SJSA1 (cell line): ENCODE results near the gene L2HGDH. TPM values are rescaled to one million over a fixed set of nuclear protein-coding genes. Genes with fewer than 3 reads are reported as not detected.

Experiments used
- DNase-seq, 2 experiments: peaks; one replicate each; pipeline ENCODE4 v3.0.0-alpha.2; 2015 to 2020; ENCODE audit warnings: low spot score in 2 of 2, low read depth in 1 of 2
- H3K27ac ChIP-seq: fragments of 250-450 bp; sonication (Bioruptor Pico); 2 replicates; pipeline ENCODE4 v1.5.1; 2020; ENCODE audit warnings: mild to moderate bottlenecking, moderate library complexity
- H3K27me3 ChIP-seq: fragments of 250-450 bp; sonication (Bioruptor Pico); replicated peaks from 2 replicates; pipeline ENCODE4 v1.5.1; 2020; ENCODE audit warnings: mild to moderate bottlenecking, moderate library complexity
- H3K36me3 ChIP-seq: fragments of 250-450 bp; sonication (Bioruptor Pico); 2 replicates; pipeline ENCODE4 v1.5.1; 2020; ENCODE audit warnings: mild to moderate bottlenecking
- H3K4me1 ChIP-seq: fragments of 250-450 bp; sonication (Bioruptor Pico); replicated peaks from 2 replicates; pipeline ENCODE4 v1.6.1; 2021; ENCODE audit warnings: mild to moderate bottlenecking
- H3K4me3 ChIP-seq: fragments of 250-450 bp; sonication (Bioruptor Pico); 2 replicates; pipeline ENCODE4 v1.5.1; 2020; ENCODE audit warnings: mild to moderate bottlenecking
- H3K9me3 ChIP-seq: fragments of 250-450 bp; sonication (Bioruptor Pico); replicated peaks from 2 replicates; pipeline ENCODE4 v1.5.1; 2020; ENCODE audit warnings: mild to moderate bottlenecking
- total RNA-seq: library from RNA; depleted of rRNA; stranded (reverse); fragments of >200 nt; shearing (Covaris generic); gene quantifications from 2 replicates; pipeline ENCODE4 v1.2.3, GENCODE V29; 2014; rRNA removed

Gene L2HGDH
- total RNA-seq, 1 experiment from 2014 or later = 4.6 TPM

DNA sequence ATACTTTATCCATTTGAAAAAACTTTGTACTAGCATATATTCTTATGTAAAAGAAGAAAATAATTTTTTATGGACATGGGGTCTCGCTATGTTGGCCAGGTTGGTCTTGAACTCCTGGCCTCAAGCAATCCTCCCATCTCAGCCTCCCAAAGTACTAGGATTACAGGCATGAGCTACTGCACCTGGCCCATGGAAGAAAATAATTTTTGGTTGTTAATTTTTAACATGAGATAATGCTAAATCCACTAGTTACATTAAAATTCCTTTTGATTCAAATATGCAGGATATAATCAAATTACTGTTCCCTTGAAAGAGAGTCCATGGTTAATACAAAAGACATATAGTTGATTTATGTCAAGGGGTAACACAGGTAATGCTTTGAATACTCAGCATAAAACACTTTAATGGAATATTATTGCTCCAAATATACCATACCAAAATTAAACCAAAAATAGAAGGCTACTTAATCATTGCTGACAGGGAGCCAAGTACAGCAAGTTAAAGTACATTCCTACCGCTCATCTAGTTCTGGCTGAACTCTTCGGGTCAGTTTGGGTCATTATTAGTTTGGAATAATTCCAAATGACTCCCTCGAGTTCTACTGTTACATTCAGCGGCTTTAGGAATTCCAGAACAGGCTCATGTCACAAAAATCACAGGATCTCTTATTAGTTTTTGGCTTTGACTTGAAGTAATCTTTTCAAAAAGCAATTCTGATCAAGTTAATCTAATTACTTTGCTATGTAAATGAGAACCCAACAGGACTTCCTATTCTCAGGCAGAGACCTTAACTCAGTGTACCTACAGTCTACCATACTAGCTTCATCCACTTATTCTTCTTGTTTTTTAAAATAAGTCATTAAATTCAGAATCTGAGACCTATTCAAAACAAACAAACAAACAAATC is 86.7 kb downstream of the L2HGDH start:
- Histone ChIP-seq H3K27ac (no peak overlapping the region), H3K4me3 (no peak overlapping the region), H3K9me3 (no peaks in the 10 kb centered on the region), H3K36me3 (peaks cover 7% of the 10 kb centered on the region), H3K4me1 (peaks cover 10% of the 10 kb centered on the region), H3K27me3 (no peaks in the 10 kb centered on the region)
- DNase-seq = no peak

DNA sequence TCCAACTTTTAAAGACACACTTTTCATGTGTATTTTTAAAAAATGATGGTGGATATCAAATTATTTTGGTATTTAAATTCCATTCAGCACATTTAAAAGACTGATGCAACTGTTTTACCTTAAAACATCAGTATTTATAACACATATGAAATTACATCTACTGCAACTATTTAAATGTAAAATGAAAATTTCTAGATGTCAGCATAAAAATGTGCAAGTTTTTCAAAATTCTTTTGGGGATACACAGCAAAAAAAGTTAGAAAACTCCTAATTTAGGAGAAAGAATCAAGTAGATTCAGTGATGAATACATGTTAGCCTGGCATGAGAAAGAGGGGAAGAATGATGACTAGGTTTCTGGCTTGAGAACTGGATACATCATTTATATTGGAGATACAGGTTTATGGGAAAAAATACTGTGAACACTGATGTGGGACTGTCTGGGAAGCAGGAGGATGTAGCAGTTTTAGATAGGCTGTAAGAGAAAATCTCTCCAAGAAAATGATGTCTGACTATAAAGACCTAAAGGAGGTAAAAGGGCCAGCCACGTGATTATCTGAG is 89.9 kb downstream of the L2HGDH start:
- no peak overlapping the region for H3K4me3 ChIP-seq
- no peaks in the 10 kb centered on the region for H3K9me3 ChIP-seq
- DNase-seq = no peak
- no peaks in the 10 kb centered on the region for H3K27me3 ChIP-seq
- H3K27ac ChIP-seq = no peak overlapping the region
- H3K36me3 ChIP-seq = no peaks in the 10 kb centered on the region
- peaks cover 3% of the 10 kb centered on the region; the same call in 1 of the 2 replicates for H3K4me1 ChIP-seq

DNA sequence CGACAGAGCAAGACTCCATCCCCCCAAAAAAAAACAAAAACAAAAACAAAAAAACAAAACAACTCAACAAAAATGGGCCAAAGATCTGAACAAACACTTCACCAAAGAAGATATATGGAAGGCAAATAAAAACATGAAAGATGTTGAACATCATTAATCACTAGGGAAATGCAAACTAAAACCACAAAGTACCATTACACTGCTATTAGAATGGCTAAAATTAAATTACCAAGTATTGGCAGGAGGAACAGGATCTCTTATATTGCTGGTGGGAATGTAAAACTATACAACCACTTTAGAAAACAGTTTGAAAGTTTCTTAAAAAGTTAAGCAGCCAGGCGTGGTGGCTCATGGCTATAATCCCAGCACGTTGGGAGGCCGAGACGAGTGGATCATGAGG is 93.5 kb downstream of the L2HGDH start:
- no peak for DNase-seq
- H3K4me1 ChIP-seq = no peaks in the 10 kb centered on the region
- H3K4me3 ChIP-seq = no peak overlapping the region
- H3K27ac ChIP-seq = no peak overlapping the region
- H3K9me3 ChIP-seq = no peaks in the 10 kb centered on the region
- H3K27me3 ChIP-seq = no peaks in the 10 kb centered on the region
- no peaks in the 10 kb centered on the region for H3K36me3 ChIP-seq

DNA sequence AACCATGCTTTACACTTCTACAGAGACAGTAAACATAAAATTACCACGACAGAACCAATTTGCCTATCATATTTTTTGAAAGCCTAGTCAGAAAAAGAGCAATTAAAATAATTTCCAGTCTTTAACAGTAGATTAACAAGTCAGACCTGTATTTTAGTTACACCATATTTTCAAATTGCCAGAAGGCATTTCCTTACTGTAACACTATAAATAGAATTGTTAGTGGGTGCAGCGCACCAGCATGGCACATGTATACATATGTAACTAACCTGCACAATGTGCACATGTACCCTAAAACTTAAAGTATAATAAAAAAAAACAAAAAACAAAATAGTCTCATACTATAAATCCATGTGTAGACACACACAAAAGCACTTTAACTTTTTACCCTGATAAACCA is 96.6 kb downstream of the L2HGDH start:
- no peak overlapping the region for H3K4me3 ChIP-seq
- H3K36me3 ChIP-seq = no peaks in the 10 kb centered on the region
- no peaks in the 10 kb centered on the region for H3K9me3 ChIP-seq
- H3K27ac ChIP-seq = no peak overlapping the region
- H3K4me1 ChIP-seq = no peaks in the 10 kb centered on the region
- H3K27me3 ChIP-seq = no peaks in the 10 kb centered on the region
- no peak for DNase-seq

DNA sequence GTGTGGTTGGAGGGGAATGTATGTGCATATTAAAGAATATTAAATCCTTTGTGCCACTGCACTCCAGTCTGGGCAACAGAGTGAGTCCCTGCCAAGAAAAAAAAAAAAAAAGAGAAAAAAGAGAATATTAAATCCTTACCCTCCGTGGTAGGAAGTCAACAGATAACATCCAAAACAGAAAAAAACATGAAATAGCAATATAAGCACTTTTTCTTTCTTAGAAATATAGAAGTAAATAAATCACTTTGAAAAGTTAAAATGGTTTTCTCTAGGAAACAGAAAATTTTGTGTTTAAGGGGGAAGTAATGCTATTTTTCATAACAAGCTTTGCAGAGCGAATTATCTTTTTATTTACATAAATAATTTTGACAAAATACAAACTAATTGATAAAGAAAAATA is 98.2 kb downstream of the L2HGDH start:
- H3K4me3 ChIP-seq = no peak overlapping the region
- no peak for DNase-seq

DNA sequence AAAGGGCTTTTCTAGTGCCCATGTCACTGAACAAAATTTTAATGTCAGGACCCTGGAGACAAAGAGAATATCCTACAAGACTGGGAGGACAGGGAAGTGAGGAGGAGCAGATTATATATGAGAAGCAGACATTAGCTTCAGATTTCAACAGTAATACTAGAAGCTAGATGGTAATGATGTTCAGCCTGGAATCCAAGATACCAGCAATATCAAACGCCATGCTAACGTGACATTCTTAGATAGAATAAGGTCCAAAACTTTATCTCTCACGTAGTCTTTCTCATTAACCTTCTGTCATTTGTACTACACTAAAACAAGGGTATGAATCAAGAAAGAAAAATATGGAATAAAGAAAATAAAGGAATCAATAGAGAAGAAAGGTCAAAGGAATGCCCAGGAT is 99.3 kb downstream of the L2HGDH start:
- H3K9me3 ChIP-seq = no peaks in the 10 kb centered on the region
- H3K27me3 ChIP-seq = no peaks in the 10 kb centered on the region
- H3K27ac ChIP-seq = no peak overlapping the region
- no peaks in the 10 kb centered on the region for H3K4me1 ChIP-seq
- H3K4me3 ChIP-seq = no peak overlapping the region
- DNase-seq = no peak
- no peaks in the 10 kb centered on the region for H3K36me3 ChIP-seq

More for the DNA sequence above, 98.2 kb downstream of the L2HGDH start:
- Histone ChIP-seq H3K36me3 (no peaks in the 10 kb centered on the region), H3K27ac (no peak overlapping the region), H3K4me1 (no peaks in the 10 kb centered on the region), H3K27me3 (no peaks in the 10 kb centered on the region), H3K9me3 (no peaks in the 10 kb centered on the region)

DNA sequence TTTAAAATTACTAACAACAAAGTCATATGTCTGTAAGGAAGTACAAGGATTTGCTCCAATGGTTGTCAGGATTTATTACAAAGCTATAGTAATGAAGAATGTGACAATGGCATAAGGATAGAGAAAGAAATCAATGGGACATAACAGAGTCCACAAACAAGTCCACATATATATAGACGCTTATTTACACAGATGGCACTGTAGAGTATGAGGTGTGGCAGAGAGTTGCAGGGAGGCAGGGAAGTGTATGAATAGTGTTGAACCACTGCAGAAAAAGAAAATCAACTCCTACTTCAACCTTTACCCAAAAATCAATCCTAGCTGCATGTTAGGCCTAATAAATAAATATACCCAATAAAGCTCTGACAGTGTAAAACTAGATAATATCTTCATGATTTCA is 102.0 kb downstream of the L2HGDH start:
- Histone ChIP-seq H3K9me3 (no peaks in the 10 kb centered on the region), H3K4me3 (no peak overlapping the region), H3K27ac (no peak overlapping the region), H3K36me3 (no peaks in the 10 kb centered on the region), H3K27me3 (no peaks in the 10 kb centered on the region), H3K4me1 (no peaks in the 10 kb centered on the region)
- DNase-seq = no peak

DNA sequence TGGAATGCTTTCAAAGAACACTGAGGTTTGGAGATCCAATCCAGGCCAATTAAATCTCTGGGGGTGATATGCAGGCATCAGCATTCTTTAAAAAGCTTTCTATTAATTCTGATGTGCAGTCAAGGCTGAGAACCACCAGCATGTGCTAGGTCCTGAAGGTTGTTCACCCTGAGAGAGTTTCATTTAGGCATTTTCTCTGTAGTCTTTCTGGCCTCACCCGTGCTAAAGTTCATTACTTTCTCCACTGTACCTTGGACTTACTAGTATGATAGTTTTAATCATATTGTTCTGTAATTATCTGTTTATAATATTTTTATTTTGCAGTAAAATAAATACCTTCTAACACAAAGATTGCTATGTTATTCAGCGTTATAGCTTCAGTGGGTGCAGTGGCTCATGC is 113.5 kb downstream of the L2HGDH start:
- H3K36me3 ChIP-seq = peaks cover 23% of the 10 kb centered on the region
- H3K9me3 ChIP-seq = no peaks in the 10 kb centered on the region
- no peaks in the 10 kb centered on the region for H3K4me1 ChIP-seq
- DNase-seq = no peak
- no peak overlapping the region for H3K4me3 ChIP-seq
- H3K27me3 ChIP-seq = no peaks in the 10 kb centered on the region
- no peak overlapping the region for H3K27ac ChIP-seq

DNA sequence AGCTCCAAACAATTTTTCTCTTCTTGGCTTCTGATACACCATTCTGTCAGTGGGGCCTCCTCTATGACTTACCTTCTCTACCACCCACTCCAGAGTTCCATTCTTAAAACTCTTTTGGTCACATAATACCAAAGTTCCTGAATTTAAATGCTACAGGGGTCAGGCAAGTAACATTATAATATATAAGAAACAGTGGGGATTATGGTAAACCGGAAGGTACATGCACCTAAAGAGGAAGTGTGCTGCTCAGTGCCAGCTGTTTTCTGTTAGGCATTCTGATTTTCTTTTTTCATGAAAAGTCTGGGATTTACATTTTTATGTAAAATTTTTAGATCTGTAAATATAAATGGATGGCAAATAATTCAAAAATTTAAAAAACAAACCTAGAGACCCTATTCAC is 120.5 kb downstream of the L2HGDH start:
- Histone ChIP-seq H3K27me3 (no peaks in the 10 kb centered on the region), H3K9me3 (no peaks in the 10 kb centered on the region), H3K36me3 (0 out of 2 replicates have a peak, but pooled peaks cover 3% of the 10 kb centered on the region), H3K4me1 (no peaks in the 10 kb centered on the region), H3K27ac (no peak overlapping the region), H3K4me3 (no peak overlapping the region)
- no peak for DNase-seq

Other genes starting within 250 kb of the L2HGDH start
- 12.0 and 13.4 TPM in 2 replicates for gene VCPKMT, start 195.7 kb downstream of the L2HGDH start, total RNA-seq
- gene SOS2, start 80.7 kb downstream of the L2HGDH start, total RNA-seq = 10.3 and 16.2 TPM in 2 replicates
- gene DMAC2L, start 95 bp upstream of the L2HGDH start, total RNA-seq = 7.3 and 10.4 TPM in 2 replicates
- gene CDKL1, start 84.7 kb upstream of the L2HGDH start, total RNA-seq = 23.9 and 107 TPM in 2 replicates
- 64.8 and 199 TPM in 2 replicates for gene MAP4K5, start 220.3 kb upstream of the L2HGDH start, total RNA-seq
- gene ATL1, start 247.9 kb upstream of the L2HGDH start, total RNA-seq = 2.3 and 11.2 TPM in 2 replicates